NCI-H2107 treated with DMSO at 0.1 percent for 48 hours (cell line): ENCODE measurements around the gene DHRS1.
"Not testable (repeated sequence)": the region's sequence is repeated elsewhere in the genome, so short reads cannot be mapped to it uniquely, and the experiment has no call there.

Experiments used
- DNase-seq: peaks from one replicate; lab custom pipeline; 2025; ENCODE audit not compliant: unreplicated experiment; lab: John Stamatoyannopoulos, UW

The DHRS1 gene

GRCh38 chr14:24327914-24328313 is 28.3 kb upstream of the DHRS1 start:
- not testable (repeated sequence) for DNase-seq

GRCh38 chr14:24327303-24327702 is 27.7 kb upstream of the DHRS1 start:
- no peak for DNase-seq

DNA sequence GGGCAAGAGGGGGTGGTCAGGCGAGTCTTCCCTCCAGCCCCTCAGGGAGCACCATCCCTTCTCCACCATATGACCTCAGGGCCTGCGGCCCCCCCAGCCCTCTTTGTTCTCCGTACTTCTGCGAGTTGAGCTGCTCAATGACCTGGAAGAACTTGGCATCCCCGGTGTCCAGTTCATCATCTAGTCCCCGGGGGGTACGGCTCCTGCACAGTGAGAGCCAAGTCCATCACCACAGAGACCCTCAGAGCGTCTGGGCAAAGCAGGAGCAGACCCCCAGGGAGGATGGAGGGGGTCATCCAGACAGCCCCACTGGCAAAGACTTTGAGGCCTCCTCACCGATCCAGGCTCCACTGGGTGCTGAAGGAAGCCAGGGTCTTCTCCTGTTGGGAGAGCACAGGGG is 26.4 kb upstream of the DHRS1 start:
- DNase-seq = no peak

DNA sequence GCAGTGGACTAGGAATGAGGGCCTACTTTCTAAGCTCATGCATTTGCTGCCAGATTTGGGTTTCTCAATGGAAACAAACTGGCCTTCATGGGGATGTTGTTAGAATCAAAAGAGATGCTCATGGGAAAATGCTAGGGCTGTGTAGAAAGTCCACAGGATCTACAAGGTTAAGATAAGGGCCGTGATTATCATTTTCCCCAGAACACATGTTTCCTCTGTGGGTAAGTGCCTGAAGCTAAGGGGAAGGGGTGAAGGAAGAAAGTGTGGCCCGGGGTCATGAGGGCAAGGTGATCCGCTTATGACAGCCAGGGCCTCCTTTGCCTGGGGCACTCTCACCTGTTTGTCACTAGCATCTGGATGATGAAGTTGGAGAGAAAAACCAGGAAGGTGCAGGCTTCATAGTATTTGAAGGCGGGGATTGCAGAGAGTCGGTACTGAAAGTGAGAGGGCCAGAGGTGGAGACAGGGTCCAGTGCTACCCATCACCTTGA is 25.5 kb upstream of the DHRS1 start:
- DNase-seq = no peak

DNA sequence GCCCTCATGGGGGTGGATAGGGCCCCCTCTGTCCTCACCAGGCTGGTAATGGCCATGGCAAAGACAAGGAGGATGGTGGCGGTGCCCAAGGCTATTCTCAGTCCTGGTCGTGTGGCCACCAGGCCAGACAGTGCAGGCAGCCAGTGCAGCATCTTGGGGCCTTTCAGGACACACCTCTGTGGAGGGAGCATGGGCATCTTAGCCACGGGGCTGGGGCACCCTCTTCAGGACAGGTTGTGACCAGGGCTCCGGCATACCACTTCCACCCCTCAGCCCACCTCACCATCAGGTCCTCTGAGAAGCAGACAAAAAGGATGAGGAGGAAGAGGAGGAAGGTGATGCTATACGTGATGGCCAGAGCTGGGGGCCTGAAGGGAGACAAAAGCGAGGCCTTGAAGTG is 24.4 kb upstream of the DHRS1 start:
- DNase-seq = no peak

DNA sequence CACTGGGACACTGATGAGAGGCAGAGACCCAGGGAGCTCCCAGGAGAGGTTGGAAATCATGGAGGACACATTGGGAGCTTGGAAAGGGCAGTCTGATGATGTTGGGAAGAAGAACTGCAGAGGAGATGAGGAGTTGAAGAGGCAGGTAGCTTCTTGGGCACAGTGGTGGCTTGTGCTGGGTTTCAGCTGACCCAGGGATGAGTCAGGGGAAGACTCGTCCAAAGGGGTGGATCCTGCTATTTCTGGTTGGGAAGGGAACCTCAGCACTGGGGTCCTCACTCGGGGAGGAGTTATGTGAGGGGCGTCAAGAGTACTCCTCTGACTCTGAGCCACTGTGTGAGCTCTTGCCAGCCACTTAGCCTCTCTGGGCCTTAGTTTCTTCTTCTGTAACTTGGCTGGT is 23.8 kb upstream of the DHRS1 start:
- no peak for DNase-seq

- no peak for DNase-seq
These were observed 23.1 kb upstream of the DHRS1 start for GRCh38 chr14:24322672-24323071.

DNA sequence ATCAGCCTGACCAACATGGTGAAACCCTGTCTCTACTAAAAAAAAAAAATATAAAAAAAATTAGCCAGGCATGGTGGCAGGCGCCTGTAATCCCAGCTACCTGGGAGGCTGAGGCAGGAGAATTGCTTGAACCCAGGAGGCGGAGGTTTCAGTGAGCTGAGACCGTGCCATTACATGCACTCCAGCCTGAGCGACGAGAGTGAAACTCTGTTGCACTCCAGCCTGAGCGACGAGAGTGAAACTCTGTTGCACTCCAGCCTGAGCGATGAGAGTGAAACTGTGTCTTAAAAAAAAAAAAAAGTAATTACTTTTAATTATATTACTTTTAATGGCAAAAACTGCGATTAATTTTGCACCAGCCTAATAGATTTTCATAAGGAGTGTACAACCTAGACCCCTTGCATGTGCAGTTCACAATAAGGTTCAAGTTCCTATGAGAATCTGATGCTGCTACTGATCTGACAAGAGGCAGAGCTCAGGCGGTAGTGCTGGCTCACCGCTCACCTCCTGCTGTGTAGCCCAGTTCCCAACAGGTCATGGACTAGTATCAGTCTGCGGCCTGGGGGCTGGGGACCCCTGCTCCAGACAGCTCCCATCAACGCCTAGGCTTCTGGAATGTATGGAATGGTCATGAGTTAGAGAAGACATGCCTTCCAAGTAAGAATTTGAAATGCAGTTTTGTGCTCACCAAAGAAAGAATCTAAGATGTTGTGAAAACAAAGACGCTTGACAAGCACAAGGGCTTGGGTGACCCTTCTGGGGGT is 21.8 kb upstream of the DHRS1 start:
- no peak for DNase-seq

- no peak for DNase-seq
These were observed 17.8 kb upstream of the DHRS1 start for GRCh38 chr14:24317141-24317928.

GRCh38 chr14:24316597-24316950 is 17.0 kb upstream of the DHRS1 start:
- no peak for DNase-seq

DNA sequence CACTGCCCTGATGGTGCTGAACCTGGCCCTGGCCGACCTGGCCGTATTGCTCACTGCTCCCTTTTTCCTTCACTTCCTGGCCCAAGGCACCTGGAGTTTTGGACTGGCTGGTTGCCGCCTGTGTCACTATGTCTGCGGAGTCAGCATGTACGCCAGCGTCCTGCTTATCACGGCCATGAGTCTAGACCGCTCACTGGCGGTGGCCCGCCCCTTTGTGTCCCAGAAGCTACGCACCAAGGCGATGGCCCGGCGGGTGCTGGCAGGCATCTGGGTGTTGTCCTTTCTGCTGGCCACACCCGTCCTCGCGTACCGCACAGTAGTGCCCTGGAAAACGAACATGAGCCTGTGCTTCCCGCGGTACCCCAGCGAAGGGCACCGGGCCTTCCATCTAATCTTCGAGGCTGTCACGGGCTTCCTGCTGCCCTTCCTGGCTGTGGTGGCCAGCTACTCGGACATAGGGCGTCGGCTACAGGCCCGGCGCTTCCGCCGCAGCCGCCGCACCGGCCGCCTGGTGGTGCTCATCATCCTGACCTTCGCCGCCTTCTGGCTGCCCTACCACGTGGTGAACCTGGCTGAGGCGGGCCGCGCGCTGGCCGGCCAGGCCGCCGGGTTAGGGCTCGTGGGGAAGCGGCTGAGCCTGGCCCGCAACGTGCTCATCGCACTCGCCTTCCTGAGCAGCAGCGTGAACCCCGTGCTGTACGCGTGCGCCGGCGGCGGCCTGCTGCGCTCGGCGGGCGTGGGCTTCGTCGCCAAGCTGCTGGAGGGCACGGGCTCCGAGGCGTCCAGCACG is 16.4 kb upstream of the DHRS1 start:
- DNase-seq = no peak

- DNase-seq = no peak
These were observed 15.7 kb upstream of the DHRS1 start for GRCh38 chr14:24315243-24315806.

DNA sequence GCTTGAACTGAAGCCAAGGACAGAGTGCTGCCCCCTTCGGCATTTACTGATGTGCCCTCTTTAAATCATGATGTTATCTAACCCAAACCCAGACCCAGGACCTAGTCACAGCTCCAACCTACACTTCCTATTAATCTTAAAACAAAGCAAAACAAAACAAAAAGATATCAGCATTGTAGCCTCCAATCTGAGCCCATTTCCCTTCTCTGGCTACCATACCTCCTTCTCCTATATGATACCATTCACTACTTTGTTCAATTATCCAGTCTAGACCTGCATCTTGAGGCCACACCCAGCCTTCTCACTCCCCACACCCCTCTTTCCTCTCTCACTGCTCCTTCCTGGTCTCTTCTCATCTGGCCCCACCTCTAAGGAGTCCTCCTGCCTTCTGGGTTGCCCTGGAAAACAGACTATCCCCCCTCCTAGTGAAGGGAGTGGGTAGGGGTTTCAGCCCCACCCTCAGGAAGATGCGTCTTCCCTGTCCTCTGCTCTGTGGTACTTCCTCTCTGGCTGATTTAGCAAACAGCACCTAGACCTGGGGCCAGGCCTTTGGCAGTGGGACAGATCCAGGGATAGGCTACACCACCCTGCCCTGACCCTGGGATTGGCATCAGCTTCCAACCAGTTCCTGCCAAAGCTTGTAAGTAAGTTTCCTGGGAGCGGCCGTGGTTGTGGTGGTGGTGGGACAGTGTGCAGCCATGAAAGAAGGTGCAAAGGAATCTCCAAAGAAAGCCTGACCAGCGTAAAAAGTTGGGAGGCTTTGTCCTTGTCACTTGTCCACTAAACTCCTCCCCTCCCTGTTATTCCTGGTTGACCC is 15.0 kb upstream of the DHRS1 start:
- DNase-seq = no peak

- DNase-seq = no peak
These were observed 14.3 kb upstream of the DHRS1 start for GRCh38 chr14:24313913-24314312.

DNA sequence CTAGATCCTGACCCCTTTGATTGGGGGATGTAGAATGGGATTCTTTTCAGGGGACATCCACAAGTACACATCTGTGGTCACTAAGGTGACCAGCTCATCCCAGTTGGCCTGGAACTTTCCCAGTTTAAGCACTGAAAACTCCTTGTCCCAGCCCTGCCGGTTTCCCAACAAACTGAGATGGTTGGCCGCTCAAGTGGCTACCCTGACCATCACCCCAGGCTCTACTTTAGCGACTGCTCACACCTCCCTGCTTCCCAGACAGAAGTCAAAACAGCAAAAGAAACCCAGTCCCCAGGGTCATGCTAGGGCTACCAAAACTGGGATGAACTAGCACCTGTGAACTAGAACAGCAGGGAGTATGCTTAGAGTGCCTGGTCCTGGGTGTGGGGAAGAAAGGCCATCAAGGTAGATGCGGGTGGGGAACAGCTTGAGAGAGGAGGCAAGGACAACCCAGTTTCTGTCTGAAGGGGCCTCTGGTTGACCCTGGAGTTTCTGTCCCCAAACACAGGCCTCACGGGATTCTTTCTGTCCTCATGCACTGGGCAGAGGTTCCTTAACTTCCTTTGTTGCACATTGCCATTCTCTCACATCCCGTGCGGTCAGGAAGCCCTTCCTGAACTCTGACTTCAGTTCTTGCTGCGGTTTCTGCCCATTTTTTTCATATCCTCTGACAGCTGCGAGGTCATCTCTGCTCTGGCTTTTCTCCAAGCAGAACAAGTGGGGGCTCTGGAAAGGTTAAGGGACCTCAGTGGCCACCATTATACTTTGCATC is 13.3 kb upstream of the DHRS1 start:
- DNase-seq = no peak

GRCh38 chr14:24311837-24312615 is 12.4 kb upstream of the DHRS1 start:
- no peak for DNase-seq

GRCh38 chr14:24310646-24311604 is 11.3 kb upstream of the DHRS1 start, which contains the start of gene LTB4R:
Gene LTB4R, plus strand, starts transcription at chr14:24311502. Its CDS starts 4,150 bp downstream, at chr14:24315652.
- peak; percentile 76 for DNase-seq

DNA sequence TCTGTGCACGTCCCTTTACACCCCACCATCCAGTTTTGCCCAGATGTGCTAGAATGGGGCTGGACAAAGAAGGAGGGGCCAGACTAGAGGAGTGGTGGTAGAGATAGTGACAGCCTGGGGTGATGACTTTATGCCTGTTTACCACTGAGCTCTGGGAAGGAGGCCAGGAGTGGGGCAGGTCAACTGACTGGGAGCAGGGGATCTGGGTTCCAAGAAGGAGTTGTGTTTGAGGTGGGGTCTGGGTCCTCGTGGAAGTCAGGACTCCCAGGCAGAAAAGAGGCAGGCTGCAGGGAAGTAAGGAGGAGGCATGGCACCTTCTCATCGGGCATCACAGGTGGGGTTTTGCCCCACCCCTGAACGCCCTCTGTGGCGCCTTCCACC is 10.7 kb upstream of the DHRS1 start:
- no peak for DNase-seq
